OCI-LY1 (cell line): ENCODE results near the gene LETM1.

Source experiments
- H2AFZ ChIP-seq: fragments of 200-600 bp; sonication (generic), shearing (Covaris generic); 2 replicates; pipeline ENCODE4 v1.6.0; 2014; ENCODE audit warnings: antibody characterized with exemption, mild to moderate bottlenecking, low read length
- H3F3A ChIP-seq: fragments of 200-600 bp; sonication (generic), shearing (Covaris generic); 2 replicates; pipeline ENCODE4 v1.6.0; 2014; ENCODE audit warnings: mild to moderate bottlenecking, antibody characterized with exemption, low read length, moderate library complexity; ENCODE audit not compliant: insufficient read depth
- H3K27ac ChIP-seq: fragments of 200-600 bp; sonication (generic); 2 replicates; pipeline ENCODE4 v1.5.1; 2014; ENCODE audit warnings: low read length, mixed run types, mild to moderate bottlenecking, low read depth; ENCODE audit not compliant: poor library complexity, severe bottlenecking
- H3K27me3 ChIP-seq: fragments of 200-600 bp; sonication (generic); 2 replicates; pipeline ENCODE4 v1.6.0; 2014; ENCODE audit warnings: antibody characterized with exemption, mild to moderate bottlenecking, low read length, moderate library complexity; ENCODE audit not compliant: insufficient read depth
- H3K36me3 ChIP-seq: fragments of 200-600 bp; sonication (generic); 2 replicates; pipeline ENCODE4 v1.6.1; 2014; ENCODE audit warnings: mild to moderate bottlenecking, antibody characterized with exemption, low read length, moderate library complexity, mixed read lengths; ENCODE audit not compliant: insufficient read depth
- H3K4me1 ChIP-seq: fragments of 200-600 bp; sonication (generic); 2 replicates; pipeline ENCODE4 v1.5.1; 2014; ENCODE audit warnings: mild to moderate bottlenecking, low read length, moderate library complexity; ENCODE audit not compliant: insufficient read depth, severe bottlenecking
- H3K4me2 ChIP-seq: fragments of 200-600 bp; sonication (generic), shearing (Covaris generic); 2 replicates; pipeline ENCODE4 v1.6.1; 2014; ENCODE audit warnings: low read length
- H3K4me3 ChIP-seq: fragments of 200-600 bp; sonication (generic); 2 replicates; pipeline ENCODE4 v1.5.1; 2014; ENCODE audit warnings: low read length, low read depth, mild to moderate bottlenecking, mixed read lengths; ENCODE audit not compliant: poor library complexity, severe bottlenecking
- H3K79me2 ChIP-seq: fragments of 200-600 bp; shearing (Covaris generic); 2 replicates; pipeline ENCODE4 v1.6.1; 2016; ENCODE audit warnings: mixed run types, low read length, mixed read lengths; ENCODE audit not compliant: insufficient read depth
- H3K9ac ChIP-seq: fragments of 200-600 bp; sonication (generic), shearing (Covaris generic); 2 replicates; pipeline ENCODE4 v1.6.1; 2014; ENCODE audit warnings: mild to moderate bottlenecking, low read length, mixed read lengths
- H3K9me2 ChIP-seq: fragments of 200-600 bp; sonication (generic), shearing (Covaris generic); 2 replicates; pipeline ENCODE4 v1.6.1; 2014; ENCODE audit warnings: low read depth, mild to moderate bottlenecking, low read length, mixed read lengths
- H3K9me3 ChIP-seq: fragments of 200-600 bp; shearing (Covaris generic); 2 replicates; pipeline ENCODE4 v1.6.1; 2014; ENCODE audit warnings: low read length, mixed read lengths
- H4K20me1 ChIP-seq: fragments of 200-600 bp; sonication (generic), shearing (Covaris generic); 2 replicates; pipeline ENCODE4 v1.6.0; 2016; ENCODE audit warnings: mild to moderate bottlenecking, low read length; ENCODE audit not compliant: insufficient read depth
- EZH2 ChIP-seq: fragments of 200-600 bp; sonication (generic), shearing (Covaris generic); IDR thresholded peaks from 2 replicates; pipeline ENCODE4 v1.8.0; 2017; ENCODE audit warnings: borderline replicate concordance, mixed run types, mild to moderate bottlenecking, antibody characterized with exemption, low read length, moderate library complexity, mixed read lengths
- TF ChIP-seq, protein P1 (sequence below): fragments of 200-600 bp; sonication (generic), shearing (Covaris generic); IDR thresholded peaks from 2 replicates; pipeline ENCODE4 v1.5.1; 2017; ENCODE audit warnings: mild to moderate bottlenecking, antibody characterized with exemption, low read length, moderate library complexity, mixed read lengths

The LETM1 gene

DNA sequence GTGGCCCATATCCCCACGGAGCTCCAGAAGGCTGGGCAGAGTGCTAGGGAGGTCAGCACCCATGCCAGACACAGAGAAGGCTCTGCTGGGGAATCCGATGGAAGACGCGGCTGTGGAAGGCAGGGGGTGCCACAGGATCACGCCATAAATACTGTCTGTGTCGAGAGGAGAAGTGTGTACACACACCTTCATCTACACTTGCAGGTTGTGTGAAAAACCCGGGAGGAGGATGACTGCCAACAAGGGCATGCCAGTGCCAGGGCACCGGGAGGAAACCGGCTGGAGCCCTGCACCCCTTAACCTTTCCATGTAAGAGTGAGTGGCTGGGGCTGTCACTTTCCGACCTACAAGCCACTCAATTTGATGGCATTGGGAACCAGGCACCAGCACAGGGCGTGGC, 31.2 kb downstream of the LETM1 start:
- Histone ChIP-seq H3K27ac (no peak overlapping the region), H3K4me3 (no peak overlapping the region), H3K9ac (no peak overlapping the region), H3K4me1 (peaks cover 5% of the 10 kb centered on the region), H3K27me3 (no peaks in the 10 kb centered on the region), H4K20me1 (no peaks in the 10 kb centered on the region), H2AFZ (no peak overlapping the region), H3K79me2 (no peaks in the 10 kb centered on the region), H3K36me3 (peaks cover 32% of the 10 kb centered on the region), H3K4me2 (no peak overlapping the region), H3F3A (no peaks in the 10 kb centered on the region), H3K9me2 (no peaks in the 10 kb centered on the region), H3K9me3 (no peaks in the 10 kb centered on the region)
- TF ChIP-seq EZH2: no peak
- TF ChIP-seq, protein P1, sequence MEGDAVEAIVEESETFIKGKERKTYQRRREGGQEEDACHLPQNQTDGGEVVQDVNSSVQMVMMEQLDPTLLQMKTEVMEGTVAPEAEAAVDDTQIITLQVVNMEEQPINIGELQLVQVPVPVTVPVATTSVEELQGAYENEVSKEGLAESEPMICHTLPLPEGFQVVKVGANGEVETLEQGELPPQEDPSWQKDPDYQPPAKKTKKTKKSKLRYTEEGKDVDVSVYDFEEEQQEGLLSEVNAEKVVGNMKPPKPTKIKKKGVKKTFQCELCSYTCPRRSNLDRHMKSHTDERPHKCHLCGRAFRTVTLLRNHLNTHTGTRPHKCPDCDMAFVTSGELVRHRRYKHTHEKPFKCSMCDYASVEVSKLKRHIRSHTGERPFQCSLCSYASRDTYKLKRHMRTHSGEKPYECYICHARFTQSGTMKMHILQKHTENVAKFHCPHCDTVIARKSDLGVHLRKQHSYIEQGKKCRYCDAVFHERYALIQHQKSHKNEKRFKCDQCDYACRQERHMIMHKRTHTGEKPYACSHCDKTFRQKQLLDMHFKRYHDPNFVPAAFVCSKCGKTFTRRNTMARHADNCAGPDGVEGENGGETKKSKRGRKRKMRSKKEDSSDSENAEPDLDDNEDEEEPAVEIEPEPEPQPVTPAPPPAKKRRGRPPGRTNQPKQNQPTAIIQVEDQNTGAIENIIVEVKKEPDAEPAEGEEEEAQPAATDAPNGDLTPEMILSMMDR: no peak

DNA sequence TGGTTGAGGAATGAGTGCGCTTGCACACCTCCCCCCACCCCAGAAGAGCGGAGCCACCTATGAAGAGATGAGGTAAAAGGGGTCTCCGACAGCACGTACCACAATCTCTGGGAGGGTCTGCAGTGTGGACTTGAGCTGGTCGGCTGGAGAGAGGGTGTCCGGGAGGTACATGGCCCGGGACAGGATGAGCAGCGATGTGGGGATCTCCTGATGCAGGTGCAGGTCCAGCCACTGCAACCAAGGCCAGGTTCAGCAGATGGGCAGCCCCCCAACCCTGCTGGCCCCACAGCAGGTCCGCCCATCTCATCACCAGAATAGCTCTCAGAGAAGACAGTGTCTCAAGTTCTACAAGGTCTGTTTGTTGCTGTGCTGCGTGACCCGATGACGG, 32.4 kb downstream of the LETM1 start:
- Histone ChIP-seq H3K36me3 (peaks cover 34% of the 10 kb centered on the region), H3F3A (no peaks in the 10 kb centered on the region), H3K27ac (no peak overlapping the region), H3K4me2 (no peak overlapping the region), H3K9ac (no peak overlapping the region), H3K79me2 (no peaks in the 10 kb centered on the region), H3K4me3 (no peak overlapping the region), H3K9me3 (no peaks in the 10 kb centered on the region), H3K27me3 (no peaks in the 10 kb centered on the region), H4K20me1 (no peaks in the 10 kb centered on the region), H2AFZ (no peak overlapping the region), H3K4me1 (no peaks in the 10 kb centered on the region), H3K9me2 (no peaks in the 10 kb centered on the region)
- TF ChIP-seq, protein P1: no peak
- no peak for TF ChIP-seq EZH2

DNA sequence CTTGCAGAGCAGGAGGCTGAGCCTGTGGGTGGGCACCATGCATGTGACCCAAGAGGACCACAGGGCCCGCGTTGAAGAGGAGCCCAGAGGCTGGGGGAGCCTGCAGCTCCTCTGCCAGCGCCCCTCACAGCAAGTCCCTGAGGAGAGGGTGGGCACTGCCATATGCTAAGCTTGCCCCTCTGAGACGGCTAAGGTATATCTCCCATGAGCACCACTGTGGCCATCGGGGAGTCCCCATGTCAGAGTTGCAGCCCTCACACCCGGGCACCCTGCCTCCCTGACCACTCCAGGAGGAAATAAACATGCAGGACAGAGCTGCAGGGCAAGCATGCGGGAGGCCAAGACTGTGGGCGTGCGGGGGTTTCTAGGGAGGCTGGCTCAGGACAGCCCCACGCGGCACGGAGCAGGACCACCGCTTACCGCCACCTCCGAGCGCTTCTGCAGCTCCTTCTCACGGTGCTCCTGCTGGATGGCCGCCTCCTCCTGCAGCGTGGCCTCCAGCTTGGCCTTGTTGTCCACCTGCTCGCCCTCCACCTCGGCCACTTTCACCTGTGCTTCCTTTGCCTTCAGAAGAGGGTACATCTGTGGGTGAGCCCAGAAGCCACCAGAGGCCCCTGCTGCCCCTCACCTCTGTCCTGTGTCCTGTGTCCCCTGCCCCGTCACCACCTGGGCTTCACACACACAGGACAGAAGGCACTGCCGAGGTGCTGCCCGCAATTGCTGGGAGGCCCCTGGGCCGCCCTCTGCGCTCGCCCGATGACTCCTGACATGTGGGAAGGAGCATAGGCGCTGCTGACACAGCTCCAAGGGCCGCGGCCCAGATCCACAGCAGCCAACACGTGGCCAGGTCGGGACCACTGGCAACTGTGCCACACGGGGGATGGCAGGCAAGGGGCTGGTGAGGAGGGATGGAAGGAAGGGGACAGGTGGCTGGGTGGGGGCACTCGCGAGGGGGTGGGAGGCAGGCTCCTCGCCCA, 33.1 kb downstream of the LETM1 start:
- Histone ChIP-seq H3K4me3 (no peak overlapping the region), H3K4me1 (no peaks in the 10 kb centered on the region), H3K9ac (no peak overlapping the region), H3K36me3 (peaks cover 36% of the 10 kb centered on the region), H3F3A (no peaks in the 10 kb centered on the region), H3K27me3 (no peaks in the 10 kb centered on the region), H2AFZ (no peak overlapping the region), H4K20me1 (no peaks in the 10 kb centered on the region), H3K27ac (no peak overlapping the region), H3K9me2 (no peaks in the 10 kb centered on the region), H3K4me2 (no peak overlapping the region), H3K79me2 (no peaks in the 10 kb centered on the region), H3K9me3 (no peaks in the 10 kb centered on the region)
- TF ChIP-seq, protein P1: no peak
- no peak for TF ChIP-seq EZH2
